ENCODE results near the gene RIC1.

The RIC1 gene

GRCh38 chr9:5818424-5819142, 189.7 kb downstream of the RIC1 start:
- Histone ChIP-seq H3K27ac (ENCODE audit: low read depth, low read length) (no peak overlapping the region), H3K9ac (ENCODE audit: low read depth in 1 of 2, low read length in 2 of 2) (no peak overlapping the region), H3K36me3 (ENCODE audit: control insufficient read depth in 1 of 2, insufficient read depth in 2 of 2, low read length in 2 of 2) (peaks cover 7 to 40% of the 10 kb centered on the region in 2 donors), H3K27me3 (ENCODE audit: control insufficient read depth in 1 of 2, insufficient read depth in 2 of 2, low read length in 2 of 2) (no peaks in the 10 kb centered on the region), H3K4me3 (ENCODE audit: low read depth in 1 of 2, low read length in 2 of 2) (no peak overlapping the region), H3K9me3 (ENCODE audit: control insufficient read depth in 1 of 2, low read length in 2 of 2) (no peaks in the 10 kb centered on the region), H3K4me1 (ENCODE audit: control insufficient read depth in 1 of 2, insufficient read depth in 2 of 2, low read length in 2 of 2) (no peaks in the 10 kb centered on the region)

GRCh38 chr9:5819174-5819573, 190.3 kb downstream of the RIC1 start:
- no peak overlapping the region for H3K27ac ChIP-seq (ENCODE audit: low read depth, low read length)
- H3K4me1 ChIP-seq (ENCODE audit: control insufficient read depth in 1 of 2, insufficient read depth in 2 of 2, low read length in 2 of 2) = no peaks in the 10 kb centered on the region
- H3K27me3 ChIP-seq (ENCODE audit: control insufficient read depth in 1 of 2, insufficient read depth in 2 of 2, low read length in 2 of 2) = no peaks in the 10 kb centered on the region
- H3K36me3 ChIP-seq (ENCODE audit: control insufficient read depth in 1 of 2, insufficient read depth in 2 of 2, low read length in 2 of 2) = peaks cover 12 to 42% of the 10 kb centered on the region in 2 donors
- no peak overlapping the region for H3K4me3 ChIP-seq (ENCODE audit: low read depth in 1 of 2, low read length in 2 of 2)
- H3K9ac ChIP-seq (ENCODE audit: low read depth in 1 of 2, low read length in 2 of 2) = no peak overlapping the region
- no peaks in the 10 kb centered on the region for H3K9me3 ChIP-seq (ENCODE audit: control insufficient read depth in 1 of 2, low read length in 2 of 2)

GRCh38 chr9:5820425-5820824, 191.5 kb downstream of the RIC1 start:
- Histone ChIP-seq H3K4me1 (ENCODE audit: control insufficient read depth in 1 of 2, insufficient read depth in 2 of 2, low read length in 2 of 2) (no peaks in the 10 kb centered on the region), H3K4me3 (ENCODE audit: low read depth in 1 of 2, low read length in 2 of 2) (no peak overlapping the region), H3K9ac (ENCODE audit: low read depth in 1 of 2, low read length in 2 of 2) (no peak overlapping the region), H3K36me3 (ENCODE audit: control insufficient read depth in 1 of 2, insufficient read depth in 2 of 2, low read length in 2 of 2) (peaks cover 13 to 44% of the 10 kb centered on the region in 2 donors), H3K27me3 (ENCODE audit: control insufficient read depth in 1 of 2, insufficient read depth in 2 of 2, low read length in 2 of 2) (no peaks in the 10 kb centered on the region), H3K9me3 (ENCODE audit: control insufficient read depth in 1 of 2, low read length in 2 of 2) (no peaks in the 10 kb centered on the region), H3K27ac (ENCODE audit: low read depth, low read length) (no peak overlapping the region)

- Histone ChIP-seq H3K27ac (ENCODE audit: low read depth, low read length) (no peak overlapping the region), H3K9me3 (ENCODE audit: control insufficient read depth in 1 of 2, low read length in 2 of 2) (no peaks in the 10 kb centered on the region), H3K4me3 (ENCODE audit: low read depth in 1 of 2, low read length in 2 of 2) (no peak overlapping the region), H3K36me3 (ENCODE audit: control insufficient read depth in 1 of 2, insufficient read depth in 2 of 2, low read length in 2 of 2) (peaks cover 9 to 29% of the 10 kb centered on the region in 2 donors), H3K4me1 (ENCODE audit: control insufficient read depth in 1 of 2, insufficient read depth in 2 of 2, low read length in 2 of 2) (peaks cover 4 to 18% of the 10 kb centered on the region in 2 donors), H3K9ac (ENCODE audit: low read depth in 1 of 2, low read length in 2 of 2) (no peak overlapping the region), H3K27me3 (ENCODE audit: control insufficient read depth in 1 of 2, insufficient read depth in 2 of 2, low read length in 2 of 2) (no peaks in the 10 kb centered on the region)
Observed at GRCh38 chr9:5825223-5825622, 196.3 kb downstream of the RIC1 start.

Measured in duodenal mucosa (tissue), 2 donors.